Mononuclear cell (primary cell): ENCODE measurements around the gene VIM. TPM values are rescaled to one million over a fixed set of nuclear protein-coding genes. Genes with fewer than 3 reads are reported as not detected.
A peak's percentile ranks its signal among the peaks of the same experiment; 100 is the strongest.

Source experiments
- H3K27me3 ChIP-seq: 2 replicates; pipeline ENCODE4 v1.6.0; 2011; ENCODE audit warnings: low read length, control low read depth; ENCODE audit not compliant: insufficient read depth
- H3K4me1 ChIP-seq: 2 replicates; pipeline ENCODE4 v1.5.1; 2011; ENCODE audit warnings: mild to moderate bottlenecking, low read length, control low read depth; ENCODE audit not compliant: insufficient read depth
- H3K4me3 ChIP-seq: 2 replicates; pipeline ENCODE4 v1.5.1; 2011; ENCODE audit warnings: mild to moderate bottlenecking, low read length, moderate library complexity
- H3K9me3 ChIP-seq: 2 replicates; pipeline ENCODE4 v1.5.1; 2011; ENCODE audit warnings: low read depth, mild to moderate bottlenecking, control low read depth, low read length
- total RNA-seq: library from RNA; depleted of rRNA; stranded (reverse); fragments of >200 nt; gene quantifications from one replicate; pipeline ENCODE4 v1.2.3, GENCODE V29; 2012

VIM gene
- 2,761 TPM for total RNA-seq

DNA sequence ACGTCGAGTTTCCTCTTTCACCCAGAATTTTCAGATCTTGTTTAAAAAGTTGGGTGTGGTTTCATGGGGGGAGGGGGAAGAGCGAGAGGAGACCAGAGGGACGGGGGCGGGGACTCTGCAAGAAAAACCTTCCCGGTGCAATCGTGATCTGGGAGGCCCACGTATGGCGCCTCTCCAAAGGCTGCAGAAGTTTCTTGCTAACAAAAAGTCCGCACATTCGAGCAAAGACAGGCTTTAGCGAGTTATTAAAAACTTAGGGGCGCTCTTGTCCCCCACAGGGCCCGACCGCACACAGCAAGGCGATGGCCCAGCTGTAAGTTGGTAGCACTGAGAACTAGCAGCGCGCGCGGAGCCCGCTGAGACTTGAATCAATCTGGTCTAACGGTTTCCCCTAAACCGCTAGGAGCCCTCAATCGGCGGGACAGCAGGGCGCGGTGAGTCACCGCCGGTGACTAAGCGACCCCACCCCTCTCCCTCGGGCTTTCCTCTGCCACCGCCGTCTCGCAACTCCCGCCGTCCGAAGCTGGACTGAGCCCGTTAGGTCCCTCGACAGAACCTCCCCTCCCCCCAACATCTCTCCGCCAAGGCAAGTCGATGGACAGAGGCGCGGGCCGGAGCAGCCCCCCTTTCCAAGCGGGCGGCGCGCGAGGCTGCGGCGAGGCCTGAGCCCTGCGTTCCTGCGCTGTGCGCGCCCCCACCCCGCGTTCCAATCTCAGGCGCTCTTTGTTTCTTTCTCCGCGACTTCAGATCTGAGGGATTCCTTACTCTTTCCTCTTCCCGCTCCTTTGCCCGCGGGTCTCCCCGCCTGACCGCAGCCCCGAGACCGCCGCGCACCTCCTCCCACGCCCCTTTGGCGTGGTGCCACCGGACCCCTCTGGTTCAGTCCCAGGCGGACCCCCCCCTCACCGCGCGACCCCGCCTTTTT, at the start of gene VIM:
VIM (plus strand) TSS at position 151 of the 925 bp plus-strand sequence. CDS start 1,182 bp downstream, outside the sequence.
- Histone ChIP-seq H3K4me3 (peak within 1 kb of the TSS; percentile 97), H3K9me3 (no peaks in the 10 kb centered on the region), H3K4me1 (peaks cover 50% of the 10 kb centered on the region), H3K27me3 (no peaks in the 10 kb centered on the region)

DNA sequence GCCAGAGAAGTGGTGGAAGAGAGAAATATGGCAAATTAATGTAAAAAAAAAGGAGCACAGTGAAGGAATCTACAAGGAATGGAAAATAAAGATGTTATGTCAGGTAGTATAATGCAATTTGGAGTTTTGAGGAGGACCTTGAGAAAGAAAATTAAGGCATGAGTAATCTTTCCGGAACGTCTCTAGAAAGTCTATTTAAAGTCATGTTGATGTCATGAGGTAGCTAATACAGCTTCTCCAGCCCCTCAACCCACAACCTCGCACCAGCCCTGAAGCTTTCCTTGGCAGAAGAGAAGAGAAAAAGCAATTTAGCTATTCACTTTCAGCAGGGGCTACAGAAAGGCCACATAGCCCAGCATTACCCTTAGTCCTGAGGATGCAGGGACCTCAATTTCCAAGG, 49.0 kb upstream of the VIM start:
- Histone ChIP-seq H3K4me1 (peaks cover 5% of the 10 kb centered on the region), H3K4me3 (no peak overlapping the region), H3K27me3 (no peaks in the 10 kb centered on the region), H3K9me3 (no peaks in the 10 kb centered on the region)

DNA sequence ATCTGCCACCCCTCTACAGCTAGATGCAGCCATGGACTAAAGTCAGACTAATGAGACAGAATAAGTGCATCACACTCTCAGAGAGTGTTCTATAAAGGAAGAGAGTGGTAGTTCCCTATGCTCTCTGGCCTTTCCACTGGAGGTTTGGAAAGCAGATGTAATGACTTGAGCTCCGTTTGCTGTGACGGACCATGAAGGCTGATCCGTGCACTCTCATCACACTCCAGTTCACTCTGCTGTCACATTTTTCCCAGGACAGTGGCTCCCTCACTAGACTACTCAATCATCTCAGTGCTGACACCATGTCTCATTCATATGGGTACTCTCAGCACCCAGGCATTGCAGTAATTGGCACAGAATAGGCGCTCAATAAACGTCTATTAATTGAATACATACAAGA, 46.9 kb upstream of the VIM start:
- Histone ChIP-seq H3K4me1 (no peaks in the 10 kb centered on the region), H3K9me3 (no peaks in the 10 kb centered on the region), H3K27me3 (no peaks in the 10 kb centered on the region)

DNA sequence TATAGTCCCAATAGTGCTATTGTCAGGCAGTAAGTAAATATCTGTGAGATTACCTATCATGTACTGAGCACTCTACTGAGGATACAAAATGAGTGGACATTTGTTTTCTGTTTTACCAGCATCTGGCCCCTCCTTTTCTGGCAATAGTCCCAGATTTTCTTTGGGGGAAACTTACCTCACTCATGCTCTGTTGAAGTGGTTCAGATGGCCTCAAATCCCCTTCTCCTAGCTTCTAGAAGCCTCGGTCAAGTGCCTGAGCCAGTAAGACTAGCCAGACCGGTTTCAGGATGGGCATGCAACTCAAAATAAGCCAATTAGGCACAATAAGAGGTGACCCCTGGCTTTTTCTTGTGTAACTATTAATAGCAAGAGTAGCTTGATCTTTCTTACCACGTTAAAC, 46.3 kb upstream of the VIM start:
- Histone ChIP-seq H3K4me3 (no peak overlapping the region), H3K27me3 (no peaks in the 10 kb centered on the region), H3K9me3 (no peaks in the 10 kb centered on the region)

More for the DNA sequence above, 46.9 kb upstream of the VIM start:
- H3K4me3 ChIP-seq, result no peak overlapping the region

DNA sequence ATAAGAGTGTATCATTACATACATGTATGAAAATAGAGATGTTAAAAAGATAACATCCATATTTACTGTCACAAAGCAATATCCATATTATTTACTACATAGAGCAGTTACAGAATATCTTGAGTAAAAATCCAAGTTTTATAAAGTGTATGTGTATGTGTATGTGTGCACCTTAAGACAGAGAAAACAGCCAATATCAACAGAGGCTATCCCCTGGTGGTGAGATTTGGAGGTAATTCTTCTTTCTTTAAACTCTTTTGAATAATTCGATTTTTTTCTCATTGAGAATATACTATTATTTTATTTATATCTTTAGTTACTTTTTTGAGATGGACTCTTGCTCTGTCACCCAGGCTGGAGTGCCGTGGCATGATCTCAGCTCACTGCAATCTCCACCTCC, 44.9 kb upstream of the VIM start:
- H3K4me3 ChIP-seq, result no peak overlapping the region

More for the DNA sequence above, 46.3 kb upstream of the VIM start:
- H3K4me1 ChIP-seq, result no peaks in the 10 kb centered on the region

DNA sequence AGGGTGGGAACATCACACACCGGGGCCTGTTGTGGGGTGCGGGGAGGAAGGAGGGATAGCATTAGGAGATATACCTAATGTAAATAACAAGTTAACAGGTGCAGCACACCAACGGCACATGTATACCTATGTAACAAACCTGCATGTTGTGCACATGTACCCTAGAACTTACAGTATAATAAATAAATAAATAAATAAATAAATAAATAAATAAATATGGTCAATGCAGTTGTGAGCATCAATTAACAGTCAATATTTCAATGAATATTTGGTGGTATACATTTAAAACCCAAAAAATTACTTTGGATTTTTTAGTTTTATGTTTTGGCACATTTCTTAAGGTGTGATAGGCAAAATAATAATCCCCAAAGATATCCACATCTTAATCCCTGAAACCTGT, 42.2 kb upstream of the VIM start:
- H3K9me3 ChIP-seq, result no peaks in the 10 kb centered on the region
- H3K27me3 ChIP-seq, result no peaks in the 10 kb centered on the region
- no peak overlapping the region for H3K4me3 ChIP-seq
- no peaks in the 10 kb centered on the region for H3K4me1 ChIP-seq

More for the DNA sequence above, 44.9 kb upstream of the VIM start:
- H3K27me3 ChIP-seq, result no peaks in the 10 kb centered on the region
- no peaks in the 10 kb centered on the region for H3K9me3 ChIP-seq
- H3K4me1 ChIP-seq, result no peaks in the 10 kb centered on the region

DNA sequence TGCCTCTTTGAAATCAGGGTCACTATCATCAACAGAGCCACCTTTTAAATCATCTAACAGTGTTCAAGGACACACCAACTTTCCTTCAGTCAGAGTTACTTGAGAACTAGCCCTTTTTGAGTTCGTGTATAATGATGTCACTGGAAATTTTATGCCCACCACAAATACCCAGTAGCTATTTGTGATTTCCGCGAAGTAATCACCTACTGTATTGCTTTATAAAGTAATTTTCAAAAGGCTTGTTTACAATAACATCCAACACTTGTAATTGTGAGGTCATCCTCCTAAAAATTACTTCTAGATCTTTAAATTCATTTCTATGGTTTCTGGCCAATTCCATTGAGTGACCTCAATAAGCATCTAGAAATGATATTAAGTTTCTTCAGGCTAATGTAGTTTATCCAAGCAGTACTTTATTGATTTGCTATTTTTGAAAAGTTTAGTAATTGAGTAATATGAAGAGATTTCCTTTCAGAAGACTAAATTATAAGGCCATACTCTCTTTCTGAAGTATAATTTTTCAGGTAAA, 39.3 kb upstream of the VIM start:
- Histone ChIP-seq H3K9me3 (no peaks in the 10 kb centered on the region), H3K4me3 (no peak overlapping the region), H3K27me3 (no peaks in the 10 kb centered on the region), H3K4me1 (no peaks in the 10 kb centered on the region)

DNA sequence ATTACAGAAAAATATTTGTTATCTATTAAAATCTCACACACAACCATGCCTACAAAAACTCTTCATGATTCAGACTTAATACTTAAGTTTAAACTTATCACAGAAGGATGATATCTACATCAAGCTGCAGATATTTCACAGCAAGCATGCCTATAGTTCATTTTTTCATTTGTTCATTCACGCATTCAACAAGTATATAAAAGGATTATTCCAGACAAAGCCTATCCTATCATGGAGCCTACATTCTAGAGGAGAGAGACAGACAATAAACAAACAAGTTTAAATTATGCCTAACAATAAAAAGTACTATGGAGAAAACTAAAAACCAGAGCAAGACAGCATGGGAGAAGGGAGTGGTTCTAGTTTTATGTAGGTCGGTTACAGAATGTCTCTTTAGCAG, 37.4 kb upstream of the VIM start:
- H3K9me3 ChIP-seq, result no peaks in the 10 kb centered on the region

DNA sequence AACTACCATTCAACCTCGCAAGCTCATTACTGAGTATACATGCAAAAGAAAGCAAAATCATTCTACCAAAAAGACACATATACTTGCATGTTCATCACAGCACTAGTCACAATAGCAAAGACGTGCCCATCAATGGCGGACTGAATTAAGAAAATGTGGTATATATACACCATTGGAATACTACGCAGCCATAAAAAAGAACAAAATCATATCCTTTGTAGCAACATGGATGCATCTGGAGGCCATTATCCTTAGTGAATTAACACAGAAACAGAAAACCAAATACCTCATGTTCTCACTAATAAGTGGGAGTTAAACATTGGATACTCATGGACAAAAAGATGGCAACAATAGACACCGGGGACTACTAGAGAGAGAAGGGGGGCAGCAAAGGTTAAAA, 33.0 kb upstream of the VIM start:
- Histone ChIP-seq H3K4me3 (no peak overlapping the region), H3K27me3 (no peaks in the 10 kb centered on the region), H3K9me3 (no peaks in the 10 kb centered on the region), H3K4me1 (peaks cover 5% of the 10 kb centered on the region)

More for the DNA sequence above, 37.4 kb upstream of the VIM start:
- Histone ChIP-seq H3K4me1 (no peaks in the 10 kb centered on the region), H3K27me3 (no peaks in the 10 kb centered on the region), H3K4me3 (no peak overlapping the region)

DNA sequence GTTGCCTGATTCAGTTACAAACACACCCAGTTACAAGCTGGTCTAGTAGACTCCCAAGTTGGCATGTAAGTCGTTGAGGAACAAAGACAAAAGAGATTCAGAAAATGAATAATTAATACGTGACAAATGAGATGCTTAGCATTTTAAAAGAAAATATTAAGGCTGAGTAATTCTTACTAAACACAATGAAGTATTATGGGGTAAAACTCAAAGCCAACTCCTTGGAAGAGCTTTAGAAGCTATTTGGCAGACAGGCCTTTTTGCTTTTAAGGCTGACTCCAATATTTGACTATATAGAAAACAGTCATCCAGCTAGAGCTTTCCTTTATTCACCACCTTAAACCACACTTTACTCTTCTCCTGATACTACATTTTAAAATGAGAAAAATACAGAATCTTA, 32.0 kb upstream of the VIM start:
- H3K27me3 ChIP-seq, result no peaks in the 10 kb centered on the region
- no peak overlapping the region for H3K4me3 ChIP-seq

DNA sequence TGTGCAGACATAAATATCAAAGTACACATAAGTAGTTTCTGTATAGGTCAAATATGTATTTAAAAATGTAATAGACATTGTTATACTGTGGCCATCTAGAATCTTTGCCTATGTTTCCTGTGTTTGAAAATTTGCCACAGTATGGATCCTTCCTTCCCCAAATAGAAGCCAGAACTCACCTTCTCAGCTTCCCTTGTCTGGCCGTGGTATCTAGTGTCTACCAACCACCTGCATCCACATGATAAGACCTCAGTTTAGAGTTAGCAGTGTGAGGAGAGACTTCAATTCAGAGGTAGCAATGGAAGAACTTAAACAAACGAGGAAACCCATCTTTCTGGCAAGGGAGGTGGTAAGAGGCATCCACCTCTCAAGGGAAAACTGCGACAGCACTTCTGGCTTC, 31.5 kb upstream of the VIM start:
- peaks cover 5% of the 10 kb centered on the region for H3K4me1 ChIP-seq
- H3K9me3 ChIP-seq, result no peaks in the 10 kb centered on the region
- no peaks in the 10 kb centered on the region for H3K27me3 ChIP-seq
- H3K4me3 ChIP-seq, result no peak overlapping the region

More for the DNA sequence above, 32.0 kb upstream of the VIM start:
- Histone ChIP-seq H3K9me3 (no peaks in the 10 kb centered on the region), H3K4me1 (peaks cover 5% of the 10 kb centered on the region)

DNA sequence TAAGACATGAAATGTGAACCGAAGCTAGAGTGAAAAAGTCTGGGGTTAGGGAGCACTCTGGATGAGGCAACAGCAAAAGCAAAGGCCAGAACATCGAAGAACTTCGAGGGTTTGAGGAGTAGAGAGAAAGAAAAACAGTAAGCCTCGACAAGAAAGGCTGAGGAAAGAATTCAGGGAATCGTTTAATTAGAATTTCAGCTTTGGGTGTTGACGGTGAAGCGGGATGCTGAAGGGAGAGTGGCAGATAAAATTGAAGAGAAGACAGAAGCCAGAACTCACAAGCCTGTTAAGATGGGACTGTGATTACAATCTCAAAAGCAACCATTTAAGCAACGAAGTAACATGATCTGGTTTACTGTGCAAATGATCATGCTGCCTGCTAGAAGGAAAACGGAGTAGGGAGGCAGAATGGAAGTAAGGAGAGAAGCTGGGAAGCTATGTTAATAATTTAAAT, 28.7 kb upstream of the VIM start:
- Histone ChIP-seq H3K4me1 (peaks cover 10% of the 10 kb centered on the region), H3K4me3 (no peak overlapping the region), H3K27me3 (no peaks in the 10 kb centered on the region), H3K9me3 (no peaks in the 10 kb centered on the region)

DNA sequence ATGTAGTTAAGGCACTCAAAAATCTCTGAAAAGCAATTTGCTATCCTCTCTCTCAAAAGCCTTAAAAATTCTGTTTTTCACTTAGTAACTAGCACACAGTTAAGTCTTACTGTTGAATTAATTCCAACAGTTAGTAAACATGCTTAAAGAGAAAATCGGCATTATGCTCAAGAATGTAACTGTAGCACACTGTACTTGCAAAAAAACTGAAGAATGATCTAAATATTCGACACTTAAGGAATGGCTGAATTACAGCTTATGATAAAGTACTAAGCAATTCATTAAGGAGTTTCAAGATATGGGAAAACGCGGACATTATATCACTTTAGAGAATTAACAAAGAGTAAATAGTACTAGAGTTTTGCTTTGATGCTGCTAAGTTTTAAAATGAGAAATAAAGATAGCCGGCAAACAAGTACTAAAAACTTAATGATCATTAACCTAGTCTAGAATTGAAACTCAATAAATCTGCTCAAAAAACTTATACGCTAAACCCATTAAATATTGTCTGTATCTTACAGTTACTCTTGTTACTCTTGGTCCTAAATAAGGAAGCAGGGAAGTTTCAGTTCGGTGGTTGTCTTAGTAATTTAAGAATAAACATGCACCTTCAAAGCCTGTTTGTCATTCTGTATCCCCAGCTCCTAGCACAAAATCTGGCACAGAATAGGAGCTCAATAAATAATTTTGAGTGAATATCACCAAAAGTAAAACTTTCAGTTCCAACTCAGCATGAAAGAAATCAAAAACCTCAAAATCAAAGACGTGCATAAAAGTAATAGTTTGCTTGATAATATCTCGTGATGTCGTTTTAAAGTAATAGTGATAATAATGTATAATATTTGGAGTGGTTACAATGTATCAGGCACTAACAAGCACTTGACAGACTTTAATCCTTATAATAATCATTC, 27.8 kb upstream of the VIM start:
- H3K4me3 ChIP-seq, result peak overlapping the region; percentile 73
- no peaks in the 10 kb centered on the region for H3K27me3 ChIP-seq
- H3K9me3 ChIP-seq, result no peaks in the 10 kb centered on the region
- H3K4me1 ChIP-seq, result peaks cover 10% of the 10 kb centered on the region

DNA sequence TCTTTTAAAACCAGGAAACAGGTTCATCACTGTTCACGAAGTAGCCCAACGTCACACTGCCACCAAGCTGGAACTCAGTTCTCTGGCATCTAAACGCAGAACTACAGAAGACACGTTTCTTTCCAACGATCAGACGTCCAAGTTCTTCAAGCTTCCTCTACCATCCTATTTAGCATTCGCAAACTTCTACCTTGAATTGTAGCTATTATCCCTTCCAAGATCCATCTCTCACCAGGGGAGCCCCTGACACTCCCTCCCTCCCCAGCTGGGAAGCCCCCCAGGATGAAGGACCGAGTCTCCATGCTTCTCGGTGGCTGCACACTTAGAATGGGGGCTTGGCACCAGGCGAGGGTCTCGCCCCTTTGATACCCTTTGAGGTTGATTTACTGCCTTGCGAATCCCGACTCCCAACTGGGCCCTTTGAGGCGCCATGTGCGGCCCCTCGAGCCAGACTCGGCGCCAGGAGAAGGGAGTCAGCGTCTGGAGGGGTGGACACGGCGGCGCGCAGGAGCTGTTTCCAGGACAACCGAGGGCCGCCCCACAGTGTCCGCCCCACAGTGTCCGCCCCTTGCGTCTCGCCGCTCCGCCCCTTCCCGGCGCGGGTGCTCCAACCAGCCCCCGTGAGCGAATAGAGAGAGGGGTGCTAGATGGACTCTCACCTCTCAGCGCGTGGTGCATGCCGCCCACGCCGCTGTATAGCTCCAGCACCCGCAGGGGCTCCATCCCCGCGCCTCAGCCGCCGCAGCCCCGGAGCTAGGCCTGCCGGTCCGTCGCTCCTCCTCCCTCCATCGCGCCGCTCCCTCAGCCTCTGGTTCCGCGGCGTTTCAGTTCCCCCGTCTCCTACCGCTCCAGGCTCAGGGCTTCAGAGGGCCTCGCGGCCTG, 26.9 kb upstream of the VIM start, which contains the start of gene TRDMT1:
TRDMT1 (minus strand) TSS at position 761 of the 882 bp plus-strand sequence; CDS start at position 723, 38 bp downstream.
- peak within 1 kb of the TSS; percentile 73 for H3K4me3 ChIP-seq

More for the DNA sequence above, 26.9 kb upstream of the VIM start, which contains the start of gene TRDMT1:
- H3K9me3 ChIP-seq, result no peaks in the 10 kb centered on the region
- peaks cover 17% of the 10 kb centered on the region for H3K4me1 ChIP-seq
- H3K27me3 ChIP-seq, result no peaks in the 10 kb centered on the region
